ENCODE data around the gene ZNF331.
A peak's percentile ranks its signal among the peaks of the same experiment; 100 is the strongest.

ZNF331 gene

DNA sequence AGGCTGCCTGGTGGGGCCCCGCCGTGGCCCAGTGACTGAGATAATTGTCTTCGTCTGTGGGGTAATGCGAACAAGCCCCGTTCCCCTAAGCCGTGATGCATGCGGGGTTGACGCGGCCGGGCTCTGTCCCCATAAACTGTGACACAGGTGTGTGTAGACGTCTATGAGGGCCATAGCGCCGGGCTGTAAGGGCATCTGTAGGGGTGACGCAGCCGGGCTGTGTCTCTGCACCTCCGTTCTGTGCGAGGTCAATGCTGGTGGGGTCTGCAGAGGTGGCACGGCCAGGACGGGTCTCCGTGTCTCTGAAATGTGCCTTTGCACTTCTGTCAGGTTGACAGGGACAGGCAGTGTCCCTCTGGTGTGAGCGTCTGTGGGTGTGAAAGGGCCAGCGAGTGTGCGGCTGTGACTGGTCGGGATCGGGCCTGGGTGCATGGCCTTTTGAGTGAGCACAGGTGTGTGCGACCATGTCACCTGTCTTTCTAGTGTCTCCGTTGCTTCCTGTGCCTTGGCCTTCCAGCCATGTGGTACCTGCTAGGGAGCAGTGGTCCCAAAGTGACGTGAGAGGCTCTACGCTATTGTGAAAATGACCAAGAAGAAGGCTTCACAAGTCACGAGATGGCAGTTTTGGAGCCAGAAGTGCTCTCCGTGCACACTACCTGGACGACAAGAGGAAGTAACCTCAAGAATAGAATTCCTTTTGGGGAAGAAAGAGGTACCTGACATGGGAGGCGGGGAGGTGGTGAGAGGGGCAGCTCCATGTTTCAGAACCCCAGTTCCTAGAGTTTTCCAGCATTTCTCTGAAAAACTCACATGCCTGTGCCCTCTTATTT lies 16.4 kb upstream of the ZNF331 start:
- DNase-seq = no peak

- DNase-seq = no peak
Observed at GRCh38 chr19:53525922-53526321, 12.0 kb upstream of the ZNF331 start.

GRCh38 chr19:53530622-53531021 lies 7.3 kb upstream of the ZNF331 start:
- DNase-seq = no peak

- no peak for DNase-seq
Observed at GRCh38 chr19:53531457-53531856, 6.5 kb upstream of the ZNF331 start.

DNA sequence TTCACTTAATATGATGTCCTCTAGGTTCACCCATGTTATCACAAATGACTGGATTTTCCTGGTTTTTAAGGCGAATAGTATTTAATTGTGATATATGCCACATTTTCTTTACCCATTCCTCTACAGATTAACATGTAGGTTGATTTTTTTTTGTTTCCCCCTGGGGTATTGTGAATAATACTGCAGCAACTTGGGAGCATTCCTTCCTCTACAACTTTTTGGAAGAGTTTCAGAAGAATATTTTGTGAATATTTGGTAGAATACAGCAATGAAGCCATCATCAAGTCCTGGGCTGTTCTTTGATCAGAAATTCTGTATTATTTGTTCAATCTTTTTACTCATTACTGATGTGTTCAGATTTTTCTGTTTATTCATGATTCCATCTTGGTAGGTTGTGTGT lies 5.6 kb upstream of the ZNF331 start:
- DNase-seq = peak; percentile 9

DNA sequence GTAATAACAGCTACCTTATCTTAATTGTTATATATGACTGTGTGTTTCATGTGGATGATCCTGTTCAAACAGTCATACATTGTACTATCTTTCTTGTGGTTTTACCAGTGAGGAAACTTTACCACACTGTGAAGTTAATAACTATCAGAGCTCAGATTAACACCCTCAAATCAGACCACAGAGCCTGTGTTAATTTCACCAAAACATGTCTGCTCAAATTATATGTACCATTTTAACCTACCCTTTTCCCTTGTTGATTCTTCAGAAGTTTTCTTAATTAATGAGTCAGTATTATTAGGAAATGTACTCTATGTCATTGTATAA lies 1.8 kb upstream of the ZNF331 start:
- no peak for DNase-seq

DNA sequence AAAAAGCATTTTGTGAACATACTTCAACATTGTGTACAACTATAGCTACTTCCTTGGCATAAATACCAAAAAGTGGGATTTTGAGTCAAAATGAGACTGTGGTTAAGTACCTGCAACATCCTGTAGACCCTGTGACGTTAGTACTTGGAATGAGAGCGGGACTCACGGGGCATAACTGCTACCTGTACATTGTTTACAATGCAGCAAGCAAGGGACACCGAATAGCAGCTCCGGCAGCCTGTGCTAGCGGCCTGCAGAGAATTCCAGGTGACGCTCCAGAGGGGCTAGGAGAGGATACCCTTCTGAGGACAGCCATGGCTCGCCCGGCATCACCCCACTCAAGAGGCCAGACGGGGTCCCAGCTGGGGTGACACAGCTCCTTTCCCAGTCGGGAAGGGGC lies 824 bp upstream of the ZNF331 start:
- DNase-seq = no peak

GRCh38 chr19:53538378-53539109 lies 599 bp downstream of the ZNF331 start:
- DNase-seq = no peak

DNA sequence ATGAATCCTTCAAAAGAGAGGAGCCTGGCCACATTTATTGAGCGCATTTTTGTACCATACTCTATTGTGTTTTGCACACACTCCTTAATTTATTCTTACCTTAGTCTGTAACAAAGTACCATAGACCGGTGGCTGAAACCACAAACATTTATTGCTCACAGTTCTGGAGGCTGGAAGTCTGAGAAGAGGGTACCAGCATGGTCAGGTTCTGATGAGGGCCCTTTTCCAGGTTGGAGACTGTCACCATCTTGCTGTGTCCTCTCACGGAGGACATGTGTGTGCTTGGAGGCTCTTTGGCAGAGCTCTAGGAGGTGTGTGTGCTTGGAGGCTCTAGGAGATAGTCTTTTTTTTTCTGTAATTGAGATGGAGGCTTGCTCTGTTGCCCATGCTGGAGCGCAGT lies 2.1 kb downstream of the ZNF331 start:
- no peak for DNase-seq

- no peak for DNase-seq
Observed at GRCh38 chr19:53541971-53542370, 4.0 kb downstream of the ZNF331 start.

DNA sequence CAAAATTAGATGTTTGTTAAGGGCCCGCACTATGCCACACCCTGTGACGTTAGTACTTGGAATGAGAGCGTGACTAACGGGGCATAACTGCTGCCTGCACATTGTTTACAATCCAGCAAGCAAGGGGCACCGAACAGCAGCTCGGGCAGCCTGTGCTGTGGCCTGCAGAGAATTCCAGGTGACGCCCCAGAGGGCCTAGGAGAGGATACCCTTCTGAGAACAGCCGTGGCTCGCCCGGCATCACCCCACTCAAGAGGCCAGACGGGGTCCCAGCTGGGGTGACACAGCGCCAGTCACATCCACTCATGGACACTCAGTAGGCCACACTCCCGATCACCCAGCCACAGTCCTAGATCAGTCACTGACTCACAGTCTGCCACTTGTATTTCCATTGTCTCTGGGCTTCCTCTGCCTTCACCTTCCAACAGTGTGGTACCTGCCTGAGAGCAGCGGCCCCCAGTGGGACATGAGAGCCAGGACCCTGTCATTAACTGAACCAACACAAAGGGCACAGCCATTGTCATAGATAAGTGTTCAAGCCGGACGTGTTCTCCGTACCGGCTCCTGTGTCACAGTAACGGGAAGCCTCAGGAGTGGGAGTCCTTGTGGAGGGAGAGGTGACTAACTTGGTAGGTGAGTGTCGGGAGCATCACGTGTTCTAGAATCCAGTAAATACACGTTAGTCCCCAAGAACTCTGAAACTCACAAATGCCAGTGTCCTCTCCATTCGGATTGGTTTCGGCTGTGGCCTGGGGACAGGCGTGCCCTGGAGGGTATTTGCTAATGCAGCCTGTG lies 7.5 kb downstream of the ZNF331 start:
- DNase-seq = peak; percentile 12

GRCh38 chr19:53546758-53547513 lies 9.0 kb downstream of the ZNF331 start:
- no peak for DNase-seq

- peak; percentile 35 for DNase-seq
Observed at GRCh38 chr19:53549340-53549739, 11.4 kb downstream of the ZNF331 start.

DNA sequence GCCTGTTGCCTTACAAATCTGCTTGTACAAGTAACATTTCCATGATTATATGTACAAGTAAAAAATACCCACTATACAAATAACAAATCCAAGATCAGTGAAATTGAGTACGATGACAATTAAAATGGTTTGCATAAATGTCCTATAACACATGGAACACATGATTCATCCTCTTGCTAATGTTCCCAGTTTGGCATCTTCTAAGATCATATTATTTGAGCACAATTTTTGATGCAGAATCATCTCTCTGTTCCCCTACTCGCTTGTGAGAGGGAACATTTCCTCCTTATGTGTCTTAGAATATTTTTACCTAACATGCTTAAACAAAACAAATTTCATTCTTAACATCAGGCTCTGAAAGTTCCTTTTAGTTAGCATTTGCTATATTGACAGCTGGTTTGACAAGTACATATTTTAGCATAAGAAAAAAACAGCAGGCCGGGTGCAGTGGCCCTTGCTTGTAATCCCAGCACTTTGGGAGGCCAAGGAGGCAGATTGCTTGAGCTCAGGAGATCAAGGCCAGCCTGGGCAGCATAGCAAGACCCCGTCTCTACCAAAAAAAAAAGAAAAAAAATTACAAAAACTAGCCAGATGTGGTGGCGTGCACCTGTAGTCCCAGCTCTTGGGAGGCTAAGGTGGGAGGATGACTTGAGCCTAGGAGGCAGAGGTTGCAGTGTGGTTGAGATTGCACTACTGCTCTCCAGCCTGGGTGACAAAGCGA lies 14.2 kb downstream of the ZNF331 start:
- DNase-seq = no peak

- no peak for DNase-seq
Observed at GRCh38 chr19:53553156-53553555, 15.2 kb downstream of the ZNF331 start.

GRCh38 chr19:53553865-53554791 lies 16.2 kb downstream of the ZNF331 start:
- peak; percentile 84 for DNase-seq

DNA sequence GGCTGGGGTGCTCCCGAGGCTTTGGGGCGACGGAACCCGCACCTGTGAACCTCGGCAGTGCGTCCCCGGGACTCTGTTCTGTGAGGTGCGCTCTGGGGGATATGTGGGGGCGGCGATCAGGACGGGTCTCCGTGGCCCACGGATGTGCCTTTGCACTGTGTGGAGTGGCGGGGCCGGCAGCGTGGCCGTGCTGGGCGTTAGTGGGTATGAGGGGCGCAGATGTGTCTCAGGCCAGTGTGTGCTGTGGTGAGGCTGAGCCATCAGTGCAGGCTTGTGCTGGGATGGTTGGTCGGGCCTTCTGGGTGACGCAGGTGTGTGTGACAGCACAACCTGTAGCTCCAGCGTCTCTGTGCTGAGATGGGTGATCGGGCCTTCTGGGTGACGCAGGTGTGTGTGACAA lies 16.9 kb downstream of the ZNF331 start:
- no peak for DNase-seq

DNA sequence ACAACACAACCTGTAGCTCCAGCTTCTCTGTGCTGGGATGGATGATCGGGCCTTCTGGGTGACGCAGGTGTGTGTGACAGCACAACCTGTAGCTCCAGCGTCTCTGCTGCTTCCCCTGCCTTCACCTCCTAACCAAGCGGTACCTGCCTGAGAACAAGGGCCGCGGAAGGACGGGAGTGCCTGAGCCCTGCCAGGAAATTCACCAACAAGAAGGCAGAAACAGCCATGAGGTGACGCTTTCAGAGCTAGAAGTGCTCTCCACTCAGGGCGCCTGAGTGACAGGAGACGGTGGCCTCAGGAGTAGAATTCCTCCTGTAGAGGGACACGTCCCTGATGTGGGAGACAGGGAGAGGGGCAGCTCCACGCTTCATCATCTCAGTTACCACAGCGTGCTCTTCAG lies 17.4 kb downstream of the ZNF331 start:
- DNase-seq = no peak

GRCh38 chr19:53571339-53571738 lies 33.4 kb downstream of the ZNF331 start:
- no peak for DNase-seq

DNA sequence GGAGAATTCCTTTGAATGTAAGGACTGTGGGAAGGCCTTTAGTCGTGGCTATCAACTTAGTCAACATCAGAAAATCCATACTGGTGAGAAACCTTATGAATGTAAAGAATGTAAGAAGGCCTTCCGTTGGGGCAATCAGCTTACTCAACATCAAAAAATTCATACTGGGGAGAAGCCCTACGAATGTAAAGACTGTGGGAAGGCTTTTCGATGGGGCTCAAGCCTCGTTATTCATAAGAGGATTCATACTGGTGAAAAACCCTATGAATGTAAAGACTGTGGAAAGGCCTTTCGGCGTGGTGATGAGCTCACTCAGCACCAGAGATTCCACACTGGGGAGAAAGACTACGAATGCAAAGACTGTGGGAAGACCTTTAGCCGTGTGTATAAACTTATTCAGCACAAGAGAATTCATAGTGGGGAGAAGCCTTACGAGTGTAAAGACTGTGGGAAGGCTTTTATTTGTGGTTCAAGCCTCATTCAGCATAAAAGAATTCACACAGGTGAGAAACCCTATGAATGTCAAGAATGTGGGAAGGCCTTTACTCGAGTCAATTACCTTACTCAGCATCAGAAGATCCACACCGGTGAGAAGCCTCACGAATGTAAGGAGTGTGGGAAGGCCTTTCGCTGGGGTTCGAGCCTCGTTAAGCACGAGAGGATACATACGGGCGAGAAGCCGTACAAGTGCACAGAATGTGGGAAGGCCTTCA lies 39.2 kb downstream of the ZNF331 start:
- no peak for DNase-seq

Measured in fibroblast of skin of right biceps (primary cell).